ENCODE data around the gene ADARB2.

ADARB2 gene

DNA sequence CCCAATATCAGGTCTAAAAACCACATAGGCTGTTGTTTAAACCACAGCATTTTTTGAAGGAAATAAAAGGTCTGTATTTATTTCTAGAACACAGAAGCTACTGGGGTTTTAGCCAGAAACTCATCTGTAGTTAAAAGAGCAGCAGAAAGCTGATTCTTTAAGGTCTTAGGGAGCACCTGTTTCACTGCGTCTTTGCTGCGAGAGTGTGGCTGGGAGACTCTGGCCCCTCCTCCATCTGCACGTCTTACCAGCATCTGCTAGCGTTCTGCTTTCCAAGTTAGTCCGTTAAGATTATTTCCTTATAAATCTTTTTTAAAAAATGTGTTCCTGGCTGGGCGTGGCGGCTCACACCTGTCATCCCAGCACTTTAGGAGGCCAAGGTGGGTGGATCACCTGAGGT lies 95.9 kb downstream of the ADARB2 start:
- H3K27me3 ChIP-seq (ENCODE audit: insufficient read depth, low read depth), result no peaks in the 10 kb centered on the region
- no peaks in the 10 kb centered on the region for H4K20me1 ChIP-seq (ENCODE audit: insufficient read depth)
- peaks cover 37% of the 10 kb centered on the region for H3K4me1 ChIP-seq (ENCODE audit: low read depth, poor library complexity, severe bottlenecking)
- TF ChIP-seq, protein P1, sequence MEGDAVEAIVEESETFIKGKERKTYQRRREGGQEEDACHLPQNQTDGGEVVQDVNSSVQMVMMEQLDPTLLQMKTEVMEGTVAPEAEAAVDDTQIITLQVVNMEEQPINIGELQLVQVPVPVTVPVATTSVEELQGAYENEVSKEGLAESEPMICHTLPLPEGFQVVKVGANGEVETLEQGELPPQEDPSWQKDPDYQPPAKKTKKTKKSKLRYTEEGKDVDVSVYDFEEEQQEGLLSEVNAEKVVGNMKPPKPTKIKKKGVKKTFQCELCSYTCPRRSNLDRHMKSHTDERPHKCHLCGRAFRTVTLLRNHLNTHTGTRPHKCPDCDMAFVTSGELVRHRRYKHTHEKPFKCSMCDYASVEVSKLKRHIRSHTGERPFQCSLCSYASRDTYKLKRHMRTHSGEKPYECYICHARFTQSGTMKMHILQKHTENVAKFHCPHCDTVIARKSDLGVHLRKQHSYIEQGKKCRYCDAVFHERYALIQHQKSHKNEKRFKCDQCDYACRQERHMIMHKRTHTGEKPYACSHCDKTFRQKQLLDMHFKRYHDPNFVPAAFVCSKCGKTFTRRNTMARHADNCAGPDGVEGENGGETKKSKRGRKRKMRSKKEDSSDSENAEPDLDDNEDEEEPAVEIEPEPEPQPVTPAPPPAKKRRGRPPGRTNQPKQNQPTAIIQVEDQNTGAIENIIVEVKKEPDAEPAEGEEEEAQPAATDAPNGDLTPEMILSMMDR (conservative IDR thresholded peaks at IDR 0.05; ENCODE audit: low read depth, low read length), result no peak
- H3K36me3 ChIP-seq (ENCODE audit: insufficient read depth), result no peaks in the 10 kb centered on the region
- H2AFZ ChIP-seq (ENCODE audit: low read depth), result no peak overlapping the region
- no peak overlapping the region for H3K9ac ChIP-seq
- H3K27ac ChIP-seq, result no peak overlapping the region
- H3K4me2 ChIP-seq, result no peak overlapping the region
- H3K79me2 ChIP-seq (ENCODE audit: insufficient read depth, low read depth), result no peaks in the 10 kb centered on the region
- H3K4me3 ChIP-seq (IDR thresholded peaks at IDR 0.05; ENCODE audit: insufficient read depth, low read depth, low read length), result no peak overlapping the region

DNA sequence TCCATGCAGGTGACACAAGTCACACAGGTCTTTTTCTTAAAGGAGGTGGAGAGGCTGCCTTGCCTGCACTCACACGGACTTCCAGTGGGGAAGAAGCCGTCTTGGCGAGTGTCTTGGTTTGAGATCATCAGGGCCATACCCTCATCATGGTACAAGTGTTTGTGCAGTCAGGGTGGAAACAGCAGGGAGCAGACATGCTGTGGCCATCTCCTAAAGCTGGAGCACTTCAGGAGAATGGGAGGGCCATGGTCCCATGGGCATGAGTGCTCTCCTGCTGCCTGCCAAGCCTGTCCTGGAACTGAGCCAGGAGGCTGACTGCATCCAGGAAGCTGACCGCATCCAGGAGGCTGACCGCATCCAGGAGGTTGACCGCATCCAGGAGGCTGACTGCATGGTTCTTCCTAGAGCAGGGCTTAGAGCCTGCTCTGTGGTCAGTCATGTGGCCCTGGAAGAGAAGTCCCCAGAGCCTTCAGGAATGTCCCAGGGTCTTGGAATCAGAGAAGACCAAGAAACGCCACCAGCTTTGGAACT lies 98.4 kb downstream of the ADARB2 start:
- no peak overlapping the region for H3K4me2 ChIP-seq
- H3K79me2 ChIP-seq (ENCODE audit: insufficient read depth, low read depth), result no peaks in the 10 kb centered on the region
- H3K9ac ChIP-seq, result no peak overlapping the region
- H3K36me3 ChIP-seq (ENCODE audit: insufficient read depth), result no peaks in the 10 kb centered on the region
- H3K27ac ChIP-seq, result no peak overlapping the region
- no peaks in the 10 kb centered on the region for H4K20me1 ChIP-seq (ENCODE audit: insufficient read depth)
- peaks cover 33% of the 10 kb centered on the region for H3K4me1 ChIP-seq (ENCODE audit: low read depth, poor library complexity, severe bottlenecking)
- TF ChIP-seq, protein P1 (conservative IDR thresholded peaks at IDR 0.05; ENCODE audit: low read depth, low read length), result no peak
- no peak overlapping the region for H3K4me3 ChIP-seq (IDR thresholded peaks at IDR 0.05; ENCODE audit: insufficient read depth, low read depth, low read length)
- no peak overlapping the region for H2AFZ ChIP-seq (ENCODE audit: low read depth)
- no peaks in the 10 kb centered on the region for H3K27me3 ChIP-seq (ENCODE audit: insufficient read depth, low read depth)

DNA sequence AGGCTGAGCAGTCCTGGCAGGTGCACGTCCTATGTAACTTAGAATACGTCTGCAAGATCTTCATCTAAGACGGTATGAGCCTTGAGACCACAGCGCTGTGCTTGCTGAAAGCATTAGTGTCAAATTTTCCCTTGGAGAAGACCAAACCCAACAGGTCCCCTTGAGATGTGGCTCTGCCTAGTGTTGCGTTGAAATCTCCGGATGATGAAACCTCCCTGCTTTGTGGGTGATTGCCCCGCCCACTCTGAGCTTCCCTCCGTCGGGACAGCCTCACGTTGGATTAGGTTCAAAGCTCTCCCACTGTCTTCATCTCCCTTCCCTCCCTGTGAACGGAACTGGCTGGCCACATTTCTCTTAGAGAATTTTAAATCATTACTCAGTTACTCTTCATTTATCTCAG lies 102.0 kb downstream of the ADARB2 start:
- no peaks in the 10 kb centered on the region for H3K27me3 ChIP-seq (ENCODE audit: insufficient read depth, low read depth)
- H3K36me3 ChIP-seq (ENCODE audit: insufficient read depth), result no peaks in the 10 kb centered on the region
- no peaks in the 10 kb centered on the region for H3K4me1 ChIP-seq (ENCODE audit: low read depth, poor library complexity, severe bottlenecking)
- no peak overlapping the region for H3K4me2 ChIP-seq
- no peaks in the 10 kb centered on the region for H4K20me1 ChIP-seq (ENCODE audit: insufficient read depth)
- H3K9ac ChIP-seq, result no peak overlapping the region
- no peak overlapping the region for H3K4me3 ChIP-seq (IDR thresholded peaks at IDR 0.05; ENCODE audit: insufficient read depth, low read depth, low read length)
- TF ChIP-seq, protein P1 (conservative IDR thresholded peaks at IDR 0.05; ENCODE audit: low read depth, low read length), result no peak
- H2AFZ ChIP-seq (ENCODE audit: low read depth), result no peak overlapping the region
- H3K79me2 ChIP-seq (ENCODE audit: insufficient read depth, low read depth), result no peaks in the 10 kb centered on the region
- H3K27ac ChIP-seq, result no peak overlapping the region

DNA sequence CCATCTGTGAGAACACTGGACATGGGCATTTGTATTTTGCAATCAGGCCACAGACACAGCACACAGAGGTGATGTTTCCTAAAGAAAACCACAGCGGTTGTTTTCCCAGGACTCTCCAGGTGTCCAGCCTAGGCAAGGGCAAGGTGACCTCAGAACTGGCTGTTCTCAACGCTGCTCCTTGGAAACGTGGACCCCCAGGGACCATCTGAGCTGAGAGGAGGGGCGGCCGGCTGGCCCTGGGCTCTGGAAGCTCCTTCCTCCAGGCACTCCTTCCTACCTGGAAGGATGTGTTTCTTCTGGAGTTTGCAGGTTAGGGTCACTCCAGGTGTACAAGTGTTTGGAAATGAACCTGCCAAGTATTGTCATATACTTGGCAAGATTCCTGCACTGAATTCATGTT lies 103.1 kb downstream of the ADARB2 start:
- no peak overlapping the region for H3K27ac ChIP-seq
- H3K9ac ChIP-seq, result no peak overlapping the region
- H3K27me3 ChIP-seq (ENCODE audit: insufficient read depth, low read depth), result no peaks in the 10 kb centered on the region
- no peaks in the 10 kb centered on the region for H3K36me3 ChIP-seq (ENCODE audit: insufficient read depth)
- no peaks in the 10 kb centered on the region for H4K20me1 ChIP-seq (ENCODE audit: insufficient read depth)
- no peak overlapping the region for H3K4me2 ChIP-seq
- no peak overlapping the region for H3K4me3 ChIP-seq (IDR thresholded peaks at IDR 0.05; ENCODE audit: insufficient read depth, low read depth, low read length)
- TF ChIP-seq, protein P1 (conservative IDR thresholded peaks at IDR 0.05; ENCODE audit: low read depth, low read length), result no peak
- H2AFZ ChIP-seq (ENCODE audit: low read depth), result no peak overlapping the region
- H3K4me1 ChIP-seq (ENCODE audit: low read depth, poor library complexity, severe bottlenecking), result no peaks in the 10 kb centered on the region
- H3K79me2 ChIP-seq (ENCODE audit: insufficient read depth, low read depth), result no peaks in the 10 kb centered on the region
